HG03097 (cell line): Measurements from ENCODE around the gene AFG1L.
"Not testable (repeated sequence)": the region's sequence is repeated elsewhere in the genome, so short reads cannot be mapped to it uniquely, and the experiment has no call there.

Experiments
- ATAC-seq: cut with Tn5 transposase; IDR thresholded peaks from one replicate; pipeline ENCODE4 v1.9.1; 2021; ENCODE audit not compliant: unreplicated experiment, low FRiP score

The AFG1L gene

DNA sequence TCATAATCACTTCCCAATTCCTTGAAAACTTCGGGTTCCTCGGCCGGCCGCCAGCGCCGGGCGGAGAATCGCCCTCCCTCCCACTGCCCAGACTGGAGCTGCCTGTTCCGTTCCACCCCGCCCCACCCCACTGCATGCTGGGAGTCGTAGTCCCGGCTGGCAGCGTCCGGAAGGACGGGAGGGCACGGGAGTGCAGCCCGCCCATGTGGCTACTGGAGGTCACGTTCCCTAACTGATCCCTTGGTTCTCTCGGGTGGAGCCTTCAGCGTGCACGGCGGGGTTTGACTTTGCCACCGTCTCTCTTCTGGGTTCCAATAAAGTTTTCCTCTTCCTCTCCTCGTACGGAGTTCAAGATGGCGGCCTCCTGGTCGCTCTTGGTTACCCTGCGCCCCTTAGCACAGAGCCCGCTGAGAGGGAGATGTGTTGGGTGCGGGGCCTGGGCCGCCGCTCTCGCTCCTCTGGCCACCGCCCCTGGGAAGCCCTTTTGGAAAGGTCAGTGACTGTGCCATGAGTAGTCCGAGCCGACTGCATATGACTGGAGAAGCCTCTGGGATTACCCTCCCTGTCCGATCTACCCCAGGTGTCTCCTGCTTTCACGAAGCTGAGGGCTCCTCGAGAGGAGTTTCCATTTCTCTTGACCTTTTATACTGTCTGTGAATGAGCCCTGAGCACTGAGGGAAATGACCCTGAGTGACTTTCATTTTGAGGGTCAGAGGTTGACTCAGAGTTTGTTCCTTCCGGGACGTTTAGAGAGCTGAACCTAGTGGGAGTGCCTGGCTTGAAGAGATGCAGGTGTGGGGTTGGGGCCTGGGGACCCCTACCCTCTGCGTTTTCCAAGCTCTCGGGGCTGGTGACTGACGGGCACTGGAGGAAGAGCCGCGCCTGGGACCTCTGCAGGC is at the start of gene AFG1L:
AFG1L (plus strand) TSS at position 328 of the 899 bp plus-strand sequence; CDS start at position 354, 26 bp downstream.
- peak; percentile 88 for ATAC-seq

DNA sequence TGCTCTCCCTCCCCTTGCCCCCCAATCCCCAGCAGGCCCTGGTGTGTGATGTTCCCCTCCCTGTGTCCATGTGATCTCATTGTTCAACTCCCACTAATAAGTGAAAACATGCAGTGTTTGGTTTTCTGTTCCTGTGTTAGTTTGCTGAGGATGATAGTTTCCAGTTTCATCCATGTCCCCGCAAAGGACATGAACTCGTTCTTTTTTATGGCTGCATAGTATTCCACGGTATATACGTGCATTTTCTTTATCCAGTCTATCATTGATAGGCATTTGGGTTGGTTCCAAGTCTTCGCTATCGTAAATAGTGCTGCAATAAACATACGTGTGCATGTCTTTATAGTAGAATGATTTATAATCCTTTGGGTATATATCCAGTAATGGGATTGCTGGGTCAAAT is 49.8 kb upstream of the AFG1L start:
- not testable (repeated sequence) for ATAC-seq

DNA sequence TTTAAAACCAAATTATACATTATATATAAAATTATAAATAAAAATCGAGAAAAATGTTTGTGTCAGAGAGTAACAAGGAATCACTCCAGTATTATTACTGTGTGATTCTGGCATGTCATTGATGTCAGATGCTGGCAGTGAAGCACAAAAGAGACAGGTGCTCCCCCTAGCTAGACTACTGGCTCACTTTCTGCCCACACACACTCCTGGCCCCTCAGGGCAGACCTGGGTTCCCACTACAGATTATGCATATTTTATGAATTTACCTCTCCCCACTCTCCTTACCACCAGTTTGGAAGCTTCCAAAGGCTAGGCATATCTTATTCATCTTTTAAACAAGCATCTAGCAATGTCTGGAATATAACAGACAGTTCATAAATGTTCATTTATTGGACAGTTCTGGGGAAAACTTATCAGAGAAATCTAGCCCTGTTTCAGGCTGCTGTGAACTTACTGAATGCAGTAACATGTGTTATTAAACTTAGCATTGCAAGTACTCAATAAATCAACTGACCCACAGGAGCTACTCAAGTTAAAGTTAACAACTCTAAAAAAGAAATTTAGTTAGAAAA is 46.8 kb upstream of the AFG1L start:
- ATAC-seq = no peak

DNA sequence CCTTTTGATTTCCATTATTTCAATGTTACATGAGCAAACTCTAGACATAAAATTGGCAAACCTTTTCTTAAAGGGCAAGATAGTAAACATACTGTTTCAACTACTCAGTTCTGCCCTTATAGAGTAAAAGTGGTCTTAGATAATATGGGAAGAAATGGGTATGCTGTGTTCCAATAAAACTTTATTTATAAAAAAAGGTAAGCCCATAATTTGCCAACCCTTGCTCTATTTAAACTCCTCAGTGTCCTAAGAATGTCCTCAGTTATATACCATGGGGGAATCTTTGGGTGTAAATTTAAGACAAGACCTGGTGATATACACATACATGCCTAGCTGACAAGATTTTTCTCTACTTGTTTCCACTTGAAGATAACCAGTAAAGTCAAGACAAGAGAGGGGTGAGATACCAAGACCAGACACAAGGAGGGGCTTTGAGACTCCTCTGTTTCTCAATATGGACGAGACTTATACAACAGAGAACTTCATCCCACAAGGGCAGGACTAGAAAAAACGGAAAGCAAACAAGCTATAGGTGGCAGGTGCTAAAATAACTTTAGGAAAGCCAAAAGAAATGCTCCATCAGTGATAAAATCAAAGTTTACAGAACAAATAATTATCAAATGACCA is 44.5 kb upstream of the AFG1L start:
- no peak for ATAC-seq

DNA sequence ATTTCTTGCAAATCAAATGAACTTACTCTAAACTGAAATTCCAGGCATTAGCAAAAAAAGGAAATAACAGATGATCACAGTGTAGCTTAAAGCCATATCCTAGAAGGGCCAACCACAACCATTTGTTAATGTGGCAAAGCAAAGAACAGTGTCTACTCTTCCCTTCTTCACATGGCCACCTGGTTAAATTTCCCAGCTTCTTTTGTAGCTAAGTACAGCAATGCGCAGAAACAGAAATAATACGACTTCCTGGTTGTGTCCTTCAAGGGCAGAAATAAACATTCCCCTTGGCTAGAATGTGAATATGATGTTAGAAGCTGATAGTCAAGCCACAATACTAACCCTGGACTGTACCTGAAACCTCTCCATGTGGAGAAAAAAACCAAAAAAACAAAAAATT is 43.6 kb upstream of the AFG1L start:
- ATAC-seq = no peak

DNA sequence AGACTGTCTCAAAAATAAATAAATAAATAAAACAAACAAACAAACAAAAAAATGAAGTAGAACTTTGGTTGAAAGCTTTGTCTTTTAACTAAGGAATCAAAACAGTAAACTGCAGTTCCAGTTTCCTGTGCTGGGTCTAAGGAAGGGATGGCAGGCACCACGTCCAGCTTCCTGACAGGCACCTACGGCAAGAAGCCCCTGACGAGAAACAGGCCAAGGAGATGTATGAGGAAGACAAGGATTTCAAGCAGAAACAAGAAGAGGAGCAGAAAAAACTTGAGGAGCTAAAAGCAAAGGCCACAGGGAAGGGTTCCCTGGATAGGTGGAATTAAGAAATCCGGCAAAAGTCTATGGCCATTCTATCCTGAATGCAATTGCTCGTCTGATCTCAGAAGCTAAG is 42.8 kb upstream of the AFG1L start:
- ATAC-seq = no peak

DNA sequence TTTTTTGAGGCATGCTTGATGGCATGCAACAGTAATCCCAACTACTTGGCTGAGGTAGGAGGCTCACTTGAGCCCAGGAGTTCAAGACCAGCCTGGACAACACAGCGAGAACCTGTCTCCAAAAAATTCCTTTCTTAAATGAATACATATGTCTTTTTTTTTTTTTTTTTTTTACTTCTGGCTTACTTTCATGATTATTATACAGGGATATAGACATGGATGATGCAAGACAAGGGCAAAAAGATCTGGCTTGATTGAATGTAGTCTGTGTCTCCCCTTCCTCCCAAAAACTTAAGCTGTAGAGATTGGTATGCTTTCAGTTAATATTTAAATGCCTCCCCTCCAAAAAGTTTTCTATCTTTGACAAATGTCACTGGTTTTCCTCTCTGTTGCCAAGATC is 41.6 kb upstream of the AFG1L start:
- ATAC-seq = no peak

DNA sequence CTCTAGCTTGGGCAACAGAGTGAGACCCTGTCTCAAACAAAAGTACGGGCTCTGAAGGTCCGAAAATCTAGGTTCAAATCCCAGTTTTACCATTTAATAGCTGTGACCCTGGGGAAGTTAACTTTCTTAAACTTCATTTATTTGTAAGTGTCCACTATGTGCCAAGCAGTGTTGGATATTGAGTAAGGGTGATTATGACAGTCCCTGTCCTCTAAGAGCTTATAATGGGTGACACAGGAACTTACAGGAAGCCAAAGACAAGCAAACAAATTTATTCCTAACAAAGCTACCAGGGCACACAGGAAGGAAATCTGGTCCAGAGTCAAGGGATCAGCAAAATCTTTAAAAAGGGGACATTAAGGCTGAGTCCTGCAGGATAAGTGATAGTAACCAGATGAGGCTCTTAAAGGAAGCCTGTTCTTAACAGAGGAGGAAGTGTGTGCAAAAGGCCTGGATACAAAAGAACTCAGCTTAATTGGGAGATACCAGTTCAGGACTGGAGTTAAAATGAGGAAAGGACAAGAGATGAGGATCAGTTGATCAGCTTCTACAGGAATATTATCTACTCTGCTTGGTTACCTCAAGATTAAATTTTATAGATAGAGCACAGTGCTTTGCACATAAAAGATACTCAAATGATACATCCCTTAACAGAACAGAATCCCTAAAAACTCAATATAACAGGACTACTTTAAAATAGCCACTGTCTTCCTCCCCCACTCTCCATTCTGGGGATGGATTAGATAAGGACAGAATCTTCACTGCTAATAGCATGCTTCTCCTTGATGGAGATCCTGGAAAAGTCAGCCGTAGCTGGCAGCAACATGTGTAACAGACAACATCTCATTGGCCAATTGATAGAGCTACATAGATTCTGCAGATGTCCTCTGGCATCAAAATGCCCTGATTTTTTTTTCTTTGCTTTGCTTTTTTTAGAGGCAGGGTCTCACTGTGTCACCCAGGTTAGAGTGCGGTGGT is 40.1 kb upstream of the AFG1L start:
- ATAC-seq = no peak

DNA sequence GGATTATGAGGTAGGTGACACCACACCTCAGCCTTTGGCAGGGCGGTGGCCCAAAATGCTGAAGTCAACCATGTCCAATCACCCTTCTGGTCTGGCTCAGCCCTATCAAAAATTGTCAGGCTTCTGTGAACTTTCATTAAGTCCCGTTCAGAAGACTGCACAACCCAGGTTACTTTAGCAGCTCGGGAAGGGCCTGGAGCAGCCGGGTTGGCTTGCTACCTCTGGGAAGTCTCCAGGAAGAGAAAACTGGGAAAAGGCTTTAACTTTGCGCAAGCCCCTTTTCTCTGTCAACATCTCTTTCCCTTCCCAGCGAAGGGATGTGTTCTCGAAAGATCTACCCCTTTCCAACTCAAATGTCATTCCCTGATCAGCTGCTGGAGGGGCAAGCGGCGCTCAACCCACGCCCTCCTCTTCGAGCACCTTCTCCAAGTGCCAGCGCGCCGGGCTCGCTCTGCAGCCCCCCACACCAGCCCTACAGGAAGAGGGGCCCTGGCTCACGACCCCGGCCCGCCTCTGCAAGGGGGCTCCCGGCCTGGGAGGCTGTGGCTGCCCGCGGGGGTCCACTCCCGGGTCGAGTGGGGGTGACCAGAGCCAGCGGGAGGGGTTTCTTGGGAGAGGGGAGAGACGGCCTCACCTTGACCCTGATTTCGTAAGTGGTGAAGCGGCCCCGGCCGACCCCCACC is 34.6 kb upstream of the AFG1L start:
- ATAC-seq = no peak

DNA sequence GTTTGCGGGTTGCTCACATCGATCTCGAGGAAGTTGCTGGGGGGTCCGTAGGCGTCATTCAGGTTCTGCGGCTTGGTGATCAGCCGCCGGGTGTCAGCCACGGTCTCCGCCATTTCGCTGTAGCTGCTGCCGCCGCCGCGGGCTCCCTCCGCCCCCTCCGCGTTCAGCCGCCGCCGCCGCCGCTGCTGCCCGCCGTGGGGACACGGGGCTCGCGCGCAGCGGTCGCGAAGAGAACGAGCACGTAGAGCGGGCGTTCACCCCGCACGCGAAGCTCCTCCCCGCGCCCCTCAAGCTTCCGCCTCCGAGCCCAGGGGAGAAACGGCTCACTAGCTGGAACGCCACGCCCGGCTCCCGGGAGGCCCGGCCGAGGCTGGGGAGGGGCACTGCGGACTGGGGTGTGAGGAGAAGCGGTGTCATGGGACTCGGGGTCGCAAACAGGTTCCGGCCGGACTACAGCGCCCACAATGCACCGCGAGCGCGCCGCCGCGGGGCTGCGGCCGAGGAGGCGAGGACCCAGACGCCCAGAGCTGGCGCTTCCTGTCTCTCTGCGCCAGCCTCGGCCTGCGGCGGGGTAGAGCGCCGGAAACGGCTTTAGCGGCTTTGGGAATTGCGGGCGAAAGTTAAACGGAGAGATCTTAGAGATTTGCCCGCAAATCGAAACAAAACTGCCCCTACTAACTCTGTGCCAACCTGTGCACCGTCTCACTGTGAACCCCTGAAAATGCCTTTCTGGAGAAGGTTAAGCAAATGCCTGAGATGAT is 33.9 kb upstream of the AFG1L start, which contains the start of gene SNX3:
SNX3 (minus strand) TSS at position 232 of the 761 bp plus-strand sequence; CDS start at position 113, 119 bp downstream.
- ATAC-seq = peak; percentile 87

DNA sequence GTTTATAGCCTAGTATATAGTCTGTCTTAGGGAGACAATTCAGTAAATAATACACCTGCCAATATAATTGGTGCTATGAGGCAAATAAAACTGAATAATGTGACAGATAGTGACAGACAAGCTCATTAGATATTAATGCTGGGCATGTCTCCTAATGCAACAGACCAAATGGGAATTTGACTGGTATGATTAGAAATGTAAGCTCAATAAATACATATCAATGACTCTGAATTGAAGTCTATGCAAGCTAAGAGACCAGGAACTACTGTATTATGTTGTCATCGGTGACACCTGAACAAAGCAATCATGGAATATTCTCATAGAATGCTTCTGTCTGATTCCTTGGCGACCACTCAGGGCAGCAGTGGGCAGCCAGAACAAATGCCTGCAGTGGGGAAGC is 31.5 kb upstream of the AFG1L start:
- no peak for ATAC-seq

DNA sequence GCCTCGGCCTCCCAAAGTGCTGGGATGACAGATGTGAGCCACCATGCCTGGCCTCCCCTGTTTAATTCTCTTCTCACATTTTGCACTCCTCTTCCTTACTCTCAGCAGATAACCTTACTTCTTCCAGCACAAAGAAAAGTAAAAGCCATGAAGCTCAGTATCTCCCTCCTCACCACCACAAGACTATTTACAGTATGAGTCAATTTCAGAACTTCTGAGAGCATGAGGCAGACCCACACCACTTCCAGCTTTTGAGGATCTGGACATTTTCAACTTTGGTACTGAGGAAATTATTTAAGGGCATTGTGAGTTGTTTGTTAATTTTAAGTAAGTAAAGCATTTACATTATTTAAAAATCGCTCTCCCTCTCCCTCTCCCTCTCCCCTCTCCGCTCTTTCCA is 26.0 kb upstream of the AFG1L start:
- no peak for ATAC-seq

DNA sequence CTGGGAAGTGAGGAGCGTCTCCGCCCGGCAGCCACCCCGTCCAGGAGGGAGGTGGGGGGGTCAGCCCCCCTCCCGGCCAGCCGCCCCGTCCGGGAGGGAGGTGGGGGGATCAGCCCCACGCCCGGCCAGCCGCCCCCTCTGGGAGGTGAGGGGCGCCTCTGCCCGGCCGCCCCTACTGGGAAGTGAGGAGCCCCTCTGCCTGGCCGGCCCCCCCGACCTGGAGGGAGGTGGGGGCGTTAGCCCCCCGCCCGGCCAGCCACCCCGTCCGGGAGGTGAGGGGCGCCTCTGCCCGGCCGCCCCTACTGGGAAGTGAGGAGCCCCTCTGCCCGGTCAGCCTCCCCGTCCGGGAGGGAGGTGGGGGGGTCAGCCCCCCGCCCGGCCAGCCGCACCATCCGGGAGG is 24.9 kb upstream of the AFG1L start:
- not testable (repeated sequence) for ATAC-seq

DNA sequence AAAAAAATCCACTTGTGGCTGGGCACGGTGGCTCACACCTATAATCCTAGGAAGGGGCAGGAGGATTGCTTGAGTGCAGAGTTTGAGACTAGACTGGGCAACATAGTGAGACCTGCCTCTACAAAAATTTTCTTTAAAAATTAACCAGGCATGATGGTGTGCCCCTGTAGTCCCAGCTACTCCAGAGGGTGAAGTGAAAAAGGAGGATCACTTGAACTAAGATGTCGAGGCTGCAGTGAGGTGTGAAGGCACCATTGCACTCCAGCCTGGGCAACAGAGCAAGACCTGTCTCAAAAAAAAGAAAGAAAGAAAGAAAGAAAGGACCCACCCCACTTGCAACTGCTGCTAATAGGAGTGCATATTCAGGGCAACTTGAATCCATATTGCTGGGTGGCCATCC is 20.3 kb upstream of the AFG1L start:
- no peak for ATAC-seq

DNA sequence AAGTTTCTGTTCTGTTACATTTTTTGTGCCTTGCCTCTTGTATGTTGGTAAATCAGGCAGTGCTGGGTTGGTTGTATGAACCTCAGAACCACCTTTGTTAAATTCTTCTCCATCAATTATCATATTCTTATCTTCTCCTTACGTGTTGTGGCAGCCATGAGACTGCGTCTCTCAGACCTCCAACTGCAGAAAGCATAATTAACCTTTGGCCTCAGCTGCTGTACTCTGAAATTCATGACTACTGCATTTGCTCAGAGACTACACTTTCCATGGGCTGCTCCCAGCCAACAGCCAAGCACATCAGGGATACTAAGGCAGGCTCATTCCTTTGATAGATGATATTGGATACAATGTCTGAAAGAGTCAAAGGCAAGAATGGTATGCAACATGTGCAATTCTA is 18.9 kb upstream of the AFG1L start:
- no peak for ATAC-seq

DNA sequence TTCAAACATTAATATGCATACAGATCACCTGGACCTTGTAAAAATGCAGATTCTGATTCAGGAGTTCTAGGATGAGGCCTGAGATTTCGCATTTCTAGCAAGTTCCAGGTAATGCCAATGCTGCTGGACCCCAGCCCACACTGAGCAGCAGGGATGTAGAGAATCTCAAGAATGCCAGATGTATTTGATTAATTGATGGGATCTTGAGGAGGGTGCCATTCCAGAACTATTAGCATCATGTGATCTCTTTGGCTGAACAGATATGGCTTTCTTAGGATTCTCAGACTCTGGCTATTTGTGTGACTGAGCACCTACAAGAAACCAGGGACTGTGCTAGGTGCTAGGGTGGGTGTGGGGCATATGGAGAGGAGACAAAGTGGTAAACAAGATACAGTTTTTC is 17.6 kb upstream of the AFG1L start:
- no peak for ATAC-seq

DNA sequence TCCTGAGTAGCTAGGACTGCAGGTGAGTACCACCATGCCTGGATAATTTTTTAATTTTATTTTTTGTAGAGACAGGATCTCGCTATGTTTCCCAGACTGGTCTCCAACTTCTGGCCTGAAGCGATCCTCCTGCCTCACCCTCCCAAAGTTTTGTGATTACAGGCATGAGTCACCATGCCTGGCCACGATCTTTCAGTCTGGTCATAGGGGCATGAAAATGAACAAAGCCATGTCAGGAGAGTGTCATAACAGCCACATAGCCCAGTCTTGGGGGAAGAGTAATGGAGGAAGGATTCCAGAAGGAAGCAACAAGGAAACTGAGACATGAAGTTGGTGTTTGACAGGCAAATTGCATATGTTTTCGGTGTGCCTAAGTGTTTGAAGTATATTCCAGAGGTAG is 17.0 kb upstream of the AFG1L start:
- ATAC-seq = no peak

DNA sequence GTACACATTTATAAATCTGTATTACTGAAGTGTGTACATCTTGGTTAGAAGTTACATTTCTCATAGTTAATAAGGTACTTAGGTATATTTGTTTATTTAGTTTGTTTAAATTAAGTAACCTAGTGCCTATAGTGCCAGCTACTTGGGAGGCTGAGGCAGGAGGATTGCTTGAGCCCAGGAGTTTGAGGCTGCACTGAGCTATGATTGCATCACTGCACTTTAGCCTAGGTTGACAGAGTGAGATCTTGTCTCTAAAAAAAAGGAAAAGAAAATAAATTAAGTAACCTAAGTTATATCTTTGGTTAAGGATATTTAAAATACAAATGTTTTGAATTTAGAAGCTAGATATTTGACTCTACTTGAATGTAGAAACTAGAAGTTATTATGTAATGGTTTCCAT is 9.5 kb upstream of the AFG1L start:
- no peak for ATAC-seq

DNA sequence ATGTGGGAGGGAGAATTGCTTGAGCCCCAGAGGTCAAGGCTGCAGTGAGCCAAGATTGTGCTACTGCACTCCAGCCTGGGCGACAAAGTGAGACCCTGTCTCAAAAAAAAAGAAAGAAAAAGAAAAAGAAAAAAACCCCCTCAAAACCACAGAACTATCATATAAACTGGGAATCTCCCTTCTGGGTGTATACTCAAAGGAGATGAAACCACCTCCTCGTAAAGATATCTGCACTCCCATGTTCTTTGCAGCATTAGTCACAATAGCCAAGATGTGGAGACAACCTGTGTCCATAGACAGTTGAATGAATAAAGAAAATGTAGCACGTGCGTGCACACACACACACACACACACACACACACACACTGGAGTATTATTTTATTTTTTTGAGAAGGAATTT is 8.5 kb upstream of the AFG1L start:
- ATAC-seq = no peak
